Astrocyte (in vitro differentiated cells and primary cell): ENCODE results near the gene DSCAM. TPM values are rescaled to one million over a fixed set of nuclear protein-coding genes. Genes with fewer than 3 reads are reported as not detected.

ENCODE experiments used
- DNase-seq: peaks from one replicate; pipeline ENCODE4 v3.0.0-alpha.2; 2010; ENCODE audit warnings: low read depth
- FAIRE-seq: peaks from 2 replicates; lab custom pipeline; 2011; peaks lifted over from hg19 to GRCh38; lab: Jason Lieb, UNC
- H2AFZ ChIP-seq: 2 replicates; pipeline ENCODE4 v1.6.0; 2012; ENCODE audit warnings: low read depth, low read length, inconsistent platforms
- H3K27ac ChIP-seq: 2 replicates; pipeline ENCODE4 v1.5.1; 2011; ENCODE audit warnings: low read depth, low read length, inconsistent platforms
- H3K27me3 ChIP-seq: 2 replicates; pipeline ENCODE4 v1.6.0; 2011; ENCODE audit warnings: low read length, inconsistent platforms; ENCODE audit not compliant: insufficient read depth
- H3K36me3 ChIP-seq: 2 replicates; pipeline ENCODE4 v1.5.1; 2011; ENCODE audit warnings: low read length, inconsistent platforms; ENCODE audit not compliant: insufficient read depth
- H3K4me1 ChIP-seq: 2 replicates; pipeline ENCODE4 v1.5.1; 2011; ENCODE audit warnings: low read length, inconsistent platforms; ENCODE audit not compliant: insufficient read depth
- H3K4me2 ChIP-seq: 2 replicates; pipeline ENCODE4 v1.6.0; 2012; ENCODE audit warnings: low read length, inconsistent platforms
- H3K4me3 ChIP-seq: 2 replicates; pipeline ENCODE4 v1.5.1; 2011; ENCODE audit warnings: low read depth, mild to moderate bottlenecking, low read length, inconsistent platforms; ENCODE audit not compliant: insufficient read depth
- H3K79me2 ChIP-seq: 2 replicates; pipeline ENCODE4 v1.6.0; 2012; ENCODE audit warnings: mild to moderate bottlenecking, low read length, inconsistent platforms; ENCODE audit not compliant: insufficient read depth
- H3K9ac ChIP-seq: 2 replicates; pipeline ENCODE4 v1.6.0; 2012; ENCODE audit warnings: mild to moderate bottlenecking, low read length, inconsistent platforms
- H3K9me3 ChIP-seq: 2 replicates; pipeline ENCODE4 v1.5.1; 2012; ENCODE audit warnings: low read depth, mild to moderate bottlenecking, low read length, inconsistent platforms; ENCODE audit not compliant: insufficient read depth
- H4K20me1 ChIP-seq: 2 replicates; pipeline ENCODE4 v1.6.0; 2012; ENCODE audit warnings: low read length, inconsistent platforms; ENCODE audit not compliant: insufficient read depth
- H3K27ac Mint-ChIP-seq: one replicate; pipeline ENCODE4 v1.8.0; 2021; ENCODE audit warnings: mild to moderate bottlenecking, mixed read lengths; ENCODE audit not compliant: unreplicated experiment
- H3K27me3 Mint-ChIP-seq: one replicate; pipeline ENCODE4 v1.8.0; 2021; ENCODE audit warnings: low read depth, mixed read lengths; ENCODE audit not compliant: unreplicated experiment
- H3K36me3 Mint-ChIP-seq: one replicate; pipeline ENCODE4 v1.8.0; 2021; ENCODE audit warnings: low read depth, mixed read lengths; ENCODE audit not compliant: unreplicated experiment
- H3K4me1 Mint-ChIP-seq: one replicate; pipeline ENCODE4 v1.8.0; 2021; ENCODE audit warnings: low read depth, mixed read lengths; ENCODE audit not compliant: unreplicated experiment
- H3K4me3 Mint-ChIP-seq: one replicate; pipeline ENCODE4 v1.8.0; 2021; ENCODE audit warnings: mild to moderate bottlenecking, moderate library complexity, mixed read lengths; ENCODE audit not compliant: unreplicated experiment
- H3K9me3 Mint-ChIP-seq: one replicate; pipeline ENCODE4 v1.8.0; 2021; ENCODE audit warnings: mild to moderate bottlenecking, mixed read lengths; ENCODE audit not compliant: unreplicated experiment
- EZH2 ChIP-seq: IDR thresholded peaks from 2 replicates; pipeline ENCODE4 v1.6.1; 2012; ENCODE audit warnings: mild to moderate bottlenecking, low read length, inconsistent platforms; ENCODE audit not compliant: insufficient read depth
- total RNA-seq: library from RNA; stranded (reverse); gene quantifications from 2 replicates; pipeline ENCODE4 v1.2.1, GENCODE V29; 2021
- TF ChIP-seq, protein P1 (sequence below): IDR thresholded peaks from 2 replicates; pipeline ENCODE4 v1.5.1; 2011; ENCODE audit warnings: low read depth, mild to moderate bottlenecking, inconsistent platforms, low read length, moderate library complexity; ENCODE audit not compliant: insufficient read depth

The DSCAM gene
- total RNA-seq, 1 donor from 2014 or later = 0.18 TPM

DNA sequence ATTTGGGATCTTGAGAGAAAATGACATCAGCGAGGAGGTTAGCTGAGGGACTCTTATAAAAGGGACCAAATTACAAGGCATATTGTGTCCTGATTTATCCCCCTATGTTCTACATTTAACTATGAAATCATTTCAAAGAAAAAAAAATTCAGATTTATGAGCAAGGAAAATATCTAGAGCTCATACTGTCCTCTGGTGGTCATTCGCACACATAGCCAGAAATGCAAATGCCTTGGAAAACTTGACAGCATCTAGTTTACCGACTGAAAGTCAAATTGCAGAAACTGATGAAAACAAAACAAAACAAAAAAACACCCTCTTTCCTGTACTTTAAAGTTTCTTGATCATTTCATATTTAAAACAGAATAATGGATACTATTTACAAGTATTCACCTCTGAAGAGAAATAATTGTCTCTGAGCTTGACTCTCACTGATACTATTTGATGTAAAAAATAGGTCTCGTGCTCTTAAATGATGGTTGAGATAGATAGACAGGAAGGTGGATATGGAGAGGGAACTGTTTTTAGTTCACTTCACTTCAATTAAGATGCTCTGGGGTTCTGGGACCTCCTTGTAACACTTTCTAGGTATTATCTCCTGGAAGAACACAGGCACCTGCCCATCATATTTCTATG is 725.9 kb downstream of the DSCAM start:
- no peaks in the 10 kb centered on the region for H3K36me3 ChIP-seq
- no peaks in the 10 kb centered on the region for H3K36me3 Mint-ChIP-seq
- no peak overlapping the region for H3K4me3 ChIP-seq
- H3K27ac ChIP-seq = no peak overlapping the region
- H3K27me3 Mint-ChIP-seq = peaks cover 2% of the 10 kb centered on the region
- TF ChIP-seq EZH2 = no peak
- TF ChIP-seq, protein P1, sequence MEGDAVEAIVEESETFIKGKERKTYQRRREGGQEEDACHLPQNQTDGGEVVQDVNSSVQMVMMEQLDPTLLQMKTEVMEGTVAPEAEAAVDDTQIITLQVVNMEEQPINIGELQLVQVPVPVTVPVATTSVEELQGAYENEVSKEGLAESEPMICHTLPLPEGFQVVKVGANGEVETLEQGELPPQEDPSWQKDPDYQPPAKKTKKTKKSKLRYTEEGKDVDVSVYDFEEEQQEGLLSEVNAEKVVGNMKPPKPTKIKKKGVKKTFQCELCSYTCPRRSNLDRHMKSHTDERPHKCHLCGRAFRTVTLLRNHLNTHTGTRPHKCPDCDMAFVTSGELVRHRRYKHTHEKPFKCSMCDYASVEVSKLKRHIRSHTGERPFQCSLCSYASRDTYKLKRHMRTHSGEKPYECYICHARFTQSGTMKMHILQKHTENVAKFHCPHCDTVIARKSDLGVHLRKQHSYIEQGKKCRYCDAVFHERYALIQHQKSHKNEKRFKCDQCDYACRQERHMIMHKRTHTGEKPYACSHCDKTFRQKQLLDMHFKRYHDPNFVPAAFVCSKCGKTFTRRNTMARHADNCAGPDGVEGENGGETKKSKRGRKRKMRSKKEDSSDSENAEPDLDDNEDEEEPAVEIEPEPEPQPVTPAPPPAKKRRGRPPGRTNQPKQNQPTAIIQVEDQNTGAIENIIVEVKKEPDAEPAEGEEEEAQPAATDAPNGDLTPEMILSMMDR = peak; percentile 99
- H3K4me1 Mint-ChIP-seq = no peaks in the 10 kb centered on the region
- FAIRE-seq (peak; percentile 9), DNase-seq (no peak)
- no peaks in the 10 kb centered on the region for H3K79me2 ChIP-seq
- H2AFZ ChIP-seq = no peak overlapping the region
- H3K4me1 ChIP-seq = no peaks in the 10 kb centered on the region
- no peak overlapping the region for H3K9ac ChIP-seq
- H3K4me2 ChIP-seq = no peak overlapping the region
- peaks cover 6% of the 10 kb centered on the region for H3K9me3 Mint-ChIP-seq
- no peaks in the 10 kb centered on the region for H4K20me1 ChIP-seq
- H3K4me3 Mint-ChIP-seq = no peak overlapping the region
- no peak overlapping the region for H3K27ac Mint-ChIP-seq
- no peaks in the 10 kb centered on the region for H3K27me3 ChIP-seq
- H3K9me3 ChIP-seq = peaks cover 2% of the 10 kb centered on the region

DNA sequence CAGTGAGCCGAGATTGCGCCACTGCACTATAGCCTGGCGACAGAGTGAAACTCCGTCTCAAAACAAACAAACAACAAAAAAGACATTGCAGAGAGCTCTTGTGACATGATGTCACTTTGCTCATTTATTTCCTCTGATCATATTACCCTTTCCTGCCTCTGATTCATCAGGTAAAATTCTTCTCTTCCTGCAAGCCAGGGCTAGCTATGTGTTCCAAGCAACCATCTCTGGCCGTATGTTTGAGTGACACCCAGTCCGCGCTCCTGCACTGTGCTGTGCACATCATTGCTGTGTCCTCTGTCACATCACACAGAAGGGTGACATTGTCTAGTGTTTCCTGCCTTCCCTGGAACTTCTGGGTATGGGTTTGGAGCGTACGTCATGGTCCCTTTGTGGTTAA is 728.4 kb downstream of the DSCAM start:
- Histone ChIP-seq H3K36me3 (no peaks in the 10 kb centered on the region), H4K20me1 (no peaks in the 10 kb centered on the region), H3K79me2 (no peaks in the 10 kb centered on the region), H3K9ac (no peak overlapping the region), H3K4me2 (no peak overlapping the region), H3K27me3 (no peaks in the 10 kb centered on the region), H3K9me3 (no peaks in the 10 kb centered on the region), H3K27ac (no peak overlapping the region), H3K4me3 (no peak overlapping the region), H3K4me1 (no peaks in the 10 kb centered on the region), H2AFZ (no peak overlapping the region)
- FAIRE-seq (no peak), DNase-seq (no peak)
- Mint-ChIP-seq H3K4me3 (no peak overlapping the region), H3K4me1 (no peaks in the 10 kb centered on the region), H3K27me3 (no peaks in the 10 kb centered on the region), H3K9me3 (no peaks in the 10 kb centered on the region), H3K27ac (no peak overlapping the region), H3K36me3 (no peaks in the 10 kb centered on the region)
- TF ChIP-seq EZH2 = no peak
- TF ChIP-seq, protein P1 = no peak

DNA sequence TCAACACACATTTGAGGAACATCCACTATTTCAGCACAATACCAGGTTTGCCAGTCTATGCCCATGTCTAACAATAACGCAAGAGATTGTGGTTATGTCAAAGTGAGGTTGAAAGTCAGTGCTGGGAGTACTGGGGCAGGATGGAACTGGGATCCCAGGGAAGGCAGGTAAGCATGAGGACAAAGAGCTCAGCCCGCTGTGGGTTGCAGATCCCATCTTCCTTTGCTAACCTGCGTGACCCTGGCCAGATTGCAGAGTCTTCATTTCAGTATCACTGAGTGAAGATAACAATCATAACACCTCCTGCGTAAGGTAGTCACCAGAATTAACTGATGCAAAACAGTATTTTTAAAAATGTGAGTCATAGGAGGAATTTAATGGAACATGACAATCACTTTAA is 729.7 kb downstream of the DSCAM start:
- Mint-ChIP-seq H3K36me3 (no peaks in the 10 kb centered on the region), H3K27me3 (peaks cover 5% of the 10 kb centered on the region), H3K27ac (no peak overlapping the region), H3K4me1 (no peaks in the 10 kb centered on the region), H3K9me3 (no peaks in the 10 kb centered on the region), H3K4me3 (no peak overlapping the region)
- H2AFZ ChIP-seq = no peak overlapping the region
- no peaks in the 10 kb centered on the region for H3K79me2 ChIP-seq
- FAIRE-seq (no peak), DNase-seq (no peak)
- TF ChIP-seq, protein P1 = no peak
- no peak for TF ChIP-seq EZH2
- H3K4me2 ChIP-seq = no peak overlapping the region
- no peak overlapping the region for H3K27ac ChIP-seq
- H3K4me3 ChIP-seq = no peak overlapping the region
- no peaks in the 10 kb centered on the region for H3K27me3 ChIP-seq
- no peak overlapping the region for H3K9ac ChIP-seq
- H3K9me3 ChIP-seq = no peaks in the 10 kb centered on the region
- H3K4me1 ChIP-seq = no peaks in the 10 kb centered on the region
- no peaks in the 10 kb centered on the region for H3K36me3 ChIP-seq
- H4K20me1 ChIP-seq = no peaks in the 10 kb centered on the region
